GM21717 (cell line): ENCODE results near the gene SAFB.

Source experiments
- ATAC-seq: cut with Tn5 transposase; IDR thresholded peaks from one replicate; pipeline ENCODE4 v1.9.1; 2021; ENCODE audit warnings: mild to moderate bottlenecking, moderate library complexity; ENCODE audit not compliant: unreplicated experiment

SAFB gene

GRCh38 chr19:5664515-5664914, 41.6 kb downstream of the SAFB start:
- no peak for ATAC-seq

GRCh38 chr19:5665781-5666513, 43.1 kb downstream of the SAFB start:
- ATAC-seq, result no peak

GRCh38 chr19:5666921-5667610, 44.2 kb downstream of the SAFB start:
- ATAC-seq, result no peak

GRCh38 chr19:5667751-5668271, 44.9 kb downstream of the SAFB start:
- no peak for ATAC-seq

- ATAC-seq, result no peak
Observed at GRCh38 chr19:5669212-5669611, 46.3 kb downstream of the SAFB start.

- ATAC-seq, result no peak
Observed at GRCh38 chr19:5671600-5671999, 48.7 kb downstream of the SAFB start.

GRCh38 chr19:5672708-5673459, 50.0 kb downstream of the SAFB start:
- no peak for ATAC-seq

GRCh38 chr19:5673752-5674151, 50.9 kb downstream of the SAFB start:
- no peak for ATAC-seq

GRCh38 chr19:5674714-5675113, 51.8 kb downstream of the SAFB start:
- ATAC-seq, result no peak

- no peak for ATAC-seq
Observed at GRCh38 chr19:5676105-5676771, 53.4 kb downstream of the SAFB start.

GRCh38 chr19:5676772-5677105, 53.9 kb downstream of the SAFB start:
- no peak for ATAC-seq

- ATAC-seq, result no peak
Observed at GRCh38 chr19:5677136-5677535, 54.3 kb downstream of the SAFB start.

- no peak for ATAC-seq
Observed at GRCh38 chr19:5677580-5677979, 54.7 kb downstream of the SAFB start.

- ATAC-seq, result no peak
Observed at GRCh38 chr19:5678071-5678718, 55.3 kb downstream of the SAFB start.

GRCh38 chr19:5679289-5680083, 56.6 kb downstream of the SAFB start:
- ATAC-seq, result no peak

GRCh38 chr19:5680084-5680436, 57.2 kb downstream of the SAFB start:
- ATAC-seq, result no peak

GRCh38 chr19:5680437-5681368, 57.8 kb downstream of the SAFB start, which contains the start of the genes HSD11B1L and MICOS13:
HSD11B1L (plus strand) TSS chr19:5681027; CDS start chr19:5684833, 3,806 bp downstream.
MICOS13 (minus strand) TSS chr19:5680516; CDS start chr19:5680486, 30 bp downstream.
- ATAC-seq, result peak; percentile 67

GRCh38 chr19:5681391-5682106, 58.7 kb downstream of the SAFB start:
- no peak for ATAC-seq
